Neural crest cell (in vitro differentiated cells): ENCODE results near the gene IGSF23. TPM values are rescaled to one million over a fixed set of nuclear protein-coding genes. Genes with fewer than 3 reads are reported as not detected.
"Not testable (repeated sequence)": the region's sequence is repeated elsewhere in the genome, so short reads cannot be mapped to it uniquely, and the experiment has no call there.

ENCODE experiments used
- DNase-seq: peaks from one replicate; pipeline ENCODE4 v3.0.0; 2021; ENCODE audit warnings: low read depth, mixed read lengths, low spot score
- H3K27ac Mint-ChIP-seq: one replicate; pipeline ENCODE4 v1.8.0; 2021; ENCODE audit warnings: mild to moderate bottlenecking, mixed read lengths; ENCODE audit not compliant: unreplicated experiment
- H3K27me3 Mint-ChIP-seq: 2 replicates; pipeline ENCODE4 v1.8.0; 2021; ENCODE audit warnings: low read depth, mild to moderate bottlenecking, mixed read lengths
- H3K36me3 Mint-ChIP-seq: 2 replicates; pipeline ENCODE4 v1.8.0; 2021; ENCODE audit warnings: low read depth, mild to moderate bottlenecking, mixed read lengths
- H3K4me1 Mint-ChIP-seq: 2 replicates; pipeline ENCODE4 v1.8.0; 2021; ENCODE audit warnings: mixed read lengths
- H3K4me3 Mint-ChIP-seq: one replicate; pipeline ENCODE4 v1.8.0; 2021; ENCODE audit warnings: mild to moderate bottlenecking, mixed read lengths
- H3K9me3 Mint-ChIP-seq: 2 replicates; pipeline ENCODE4 v1.8.0; 2021; ENCODE audit warnings: mixed read lengths
- CTCF ChIP-seq: fragments of 200-600 bp; sonication (generic); conservative IDR thresholded peaks from 2 replicates; pipeline ENCODE4 v1.5.0; 2021; ENCODE audit warnings: antibody characterized with exemption, mild to moderate bottlenecking
- total RNA-seq: library from RNA; stranded (reverse); gene quantifications from 2 replicates; pipeline ENCODE4 v1.2.1, GENCODE V29; 2021

The IGSF23 gene
- total RNA-seq, 1 donor from 2014 or later: not detected

- Mint-ChIP-seq H3K4me1 (no peaks in the 10 kb centered on the region), H3K9me3 (no peaks in the 10 kb centered on the region), H3K36me3 (no peaks in the 10 kb centered on the region), H3K4me3 (no peak overlapping the region), H3K27ac (no peak overlapping the region), H3K27me3 (no peaks in the 10 kb centered on the region)
- no peak for TF ChIP-seq CTCF
- DNase-seq: no peak
Observed at GRCh38 chr19:44623626-44624025, 10.3 kb downstream of the IGSF23 start.

DNA sequence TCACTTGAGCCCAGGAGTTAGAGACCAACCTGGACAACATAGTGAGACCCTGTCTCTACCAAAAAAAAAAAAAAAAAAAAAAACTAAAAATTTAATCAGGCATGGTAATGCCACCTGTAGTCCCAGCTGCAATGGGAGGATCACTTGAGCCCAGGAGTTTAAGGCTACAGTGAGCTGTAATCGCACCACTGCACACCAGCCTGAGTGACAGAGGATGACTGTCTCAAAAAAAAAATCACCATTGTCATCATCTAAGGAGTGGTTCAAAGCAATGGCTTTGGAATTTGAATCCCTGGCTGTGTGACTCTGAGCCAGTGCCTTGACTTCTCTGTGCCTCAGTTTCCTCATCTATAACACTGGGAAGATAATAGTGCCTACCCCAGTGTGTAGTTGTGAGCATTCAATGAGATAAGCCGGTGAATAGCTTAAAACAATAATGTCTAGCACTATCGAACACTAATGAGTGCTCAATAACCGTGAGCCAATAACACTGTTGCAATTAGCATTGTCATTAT, 11.5 kb downstream of the IGSF23 start:
- Mint-ChIP-seq H3K9me3 (no peaks in the 10 kb centered on the region), H3K4me1 (no peaks in the 10 kb centered on the region), H3K27me3 (no peaks in the 10 kb centered on the region), H3K27ac (no peak overlapping the region), H3K36me3 (no peaks in the 10 kb centered on the region), H3K4me3 (no peak overlapping the region)
- TF ChIP-seq CTCF: no peak
- no peak for DNase-seq

GRCh38 chr19:44625637-44626036, 12.3 kb downstream of the IGSF23 start:
- not testable (repeated sequence) for H3K27me3 Mint-ChIP-seq, H3K9me3 Mint-ChIP-seq, H3K4me1 Mint-ChIP-seq, H3K27ac Mint-ChIP-seq, H3K36me3 Mint-ChIP-seq, H3K4me3 Mint-ChIP-seq, DNase-seq

GRCh38 chr19:44626048-44626624, 12.8 kb downstream of the IGSF23 start:
- no peak for DNase-seq
- Mint-ChIP-seq H3K4me3 (no peak overlapping the region), H3K9me3 (no peaks in the 10 kb centered on the region), H3K27me3 (no peaks in the 10 kb centered on the region), H3K27ac (no peak overlapping the region), H3K4me1 (no peaks in the 10 kb centered on the region), H3K36me3 (no peaks in the 10 kb centered on the region)
- no peak for TF ChIP-seq CTCF

GRCh38 chr19:44627631-44628030, 14.3 kb downstream of the IGSF23 start:
- no peaks in the 10 kb centered on the region for H3K9me3 Mint-ChIP-seq
- no peak overlapping the region for H3K27ac Mint-ChIP-seq
- H3K27me3 Mint-ChIP-seq: peaks cover 6% of the 10 kb centered on the region
- no peak for DNase-seq
- H3K36me3 Mint-ChIP-seq: no peaks in the 10 kb centered on the region
- H3K4me1 Mint-ChIP-seq: no peaks in the 10 kb centered on the region
- H3K4me3 Mint-ChIP-seq: no peak overlapping the region
- no peak for TF ChIP-seq CTCF

DNA sequence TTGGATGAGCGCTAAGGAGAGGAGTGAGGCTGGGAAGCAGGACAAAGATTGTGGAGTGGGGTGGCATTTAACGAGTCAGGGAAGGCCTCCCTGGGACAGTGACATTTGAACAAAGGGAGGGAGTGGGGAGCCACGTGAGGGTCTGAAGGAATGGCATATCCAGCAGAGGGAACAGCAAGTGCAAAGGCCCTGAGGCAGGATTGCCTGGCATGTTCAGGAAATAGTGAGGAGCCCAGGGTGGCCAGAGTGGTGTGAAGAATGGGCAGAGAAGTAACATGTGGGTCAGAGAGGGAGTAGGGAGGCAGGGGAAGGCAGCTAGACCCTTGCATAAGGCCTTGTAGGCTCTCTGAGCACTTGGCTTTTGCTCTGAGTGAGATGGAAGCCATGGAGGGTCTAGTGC, 15.4 kb downstream of the IGSF23 start:
- H3K4me1 Mint-ChIP-seq: no peaks in the 10 kb centered on the region
- no peaks in the 10 kb centered on the region for H3K36me3 Mint-ChIP-seq
- H3K9me3 Mint-ChIP-seq: no peaks in the 10 kb centered on the region
- peaks cover 16% of the 10 kb centered on the region for H3K27me3 Mint-ChIP-seq
- DNase-seq: no peak
- TF ChIP-seq CTCF: no peak
- H3K27ac Mint-ChIP-seq: peak overlapping the region; percentile 62
- no peak overlapping the region for H3K4me3 Mint-ChIP-seq

DNA sequence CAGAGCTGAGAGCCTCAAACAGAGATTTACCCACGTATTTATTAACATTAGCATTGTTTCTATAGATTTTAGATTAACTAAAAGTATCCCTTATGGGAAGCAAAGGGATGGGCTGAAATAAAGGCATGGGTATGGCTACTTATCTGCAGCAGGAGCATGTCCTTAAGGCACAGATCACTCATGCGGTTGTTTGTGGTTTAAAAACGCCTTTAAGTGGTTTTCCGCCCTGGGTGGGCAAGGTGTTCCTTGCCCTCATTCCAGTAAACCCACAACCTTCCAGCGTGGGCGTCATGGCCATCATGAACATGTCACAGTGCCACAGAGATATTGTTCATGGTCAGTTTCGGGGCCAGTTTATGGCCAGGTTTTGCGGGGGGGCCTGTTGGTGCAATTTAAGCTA, 18.2 kb downstream of the IGSF23 start:
- H3K4me1 Mint-ChIP-seq, H3K36me3 Mint-ChIP-seq, H3K27ac Mint-ChIP-seq, H3K9me3 Mint-ChIP-seq, DNase-seq, H3K4me3 Mint-ChIP-seq: not testable (repeated sequence)
- peaks cover 35% of the 10 kb centered on the region for H3K27me3 Mint-ChIP-seq

DNA sequence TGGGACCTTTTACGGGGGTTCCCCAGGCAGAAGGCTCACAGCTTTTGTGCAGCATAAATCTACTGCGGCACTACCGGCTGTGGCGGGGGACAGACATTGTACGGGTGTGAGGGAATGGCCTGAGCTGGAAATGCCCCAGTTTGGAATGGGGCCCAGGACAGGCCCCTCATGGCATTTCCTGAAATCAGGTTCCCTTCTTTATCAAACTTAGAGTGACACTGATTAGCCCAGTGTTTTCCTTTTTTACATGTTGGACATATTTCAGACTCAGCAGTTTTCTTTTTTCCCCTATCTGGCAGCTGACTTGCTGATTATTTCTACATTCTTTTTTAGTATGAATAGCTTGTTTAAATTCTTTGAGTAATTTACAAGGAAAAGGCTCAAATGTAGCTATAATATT, 20.7 kb downstream of the IGSF23 start:
- H3K4me3 Mint-ChIP-seq, H3K4me1 Mint-ChIP-seq, DNase-seq, H3K9me3 Mint-ChIP-seq, H3K36me3 Mint-ChIP-seq, H3K27ac Mint-ChIP-seq: not testable (repeated sequence)
- peaks cover 35% of the 10 kb centered on the region for H3K27me3 Mint-ChIP-seq
